ENCODE results near the gene ZNF827. TPM values are rescaled to one million over a fixed set of nuclear protein-coding genes. Genes with fewer than 3 reads are reported as not detected.

Gene ZNF827
- total RNA-seq, 2 donors from 2014 or later: 5.4 to 13.8 TPM

DNA sequence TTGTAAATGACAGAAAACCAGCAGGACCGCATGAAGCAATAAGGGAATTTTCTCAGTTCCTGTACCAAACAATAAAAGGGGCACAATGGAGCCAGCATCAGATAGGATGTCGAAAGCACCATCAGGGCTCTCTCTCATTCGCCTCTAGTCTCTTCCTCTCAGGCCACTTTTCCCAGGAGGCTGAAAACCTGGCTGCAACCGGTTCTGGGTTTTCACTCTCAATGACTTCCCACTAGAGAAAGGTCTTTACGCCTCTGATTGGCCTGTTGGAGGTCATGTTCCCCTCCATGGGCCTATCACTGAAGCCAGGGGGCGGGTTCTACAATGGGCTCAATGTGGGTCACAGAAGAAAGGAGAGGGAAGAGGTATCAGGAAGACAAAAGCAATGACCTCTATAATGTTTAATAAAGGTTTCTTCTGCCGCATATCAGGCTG is 29.3 kb downstream of the ZNF827 start:
- Histone ChIP-seq H3K27ac (peak overlapping the region; percentile 59 to 71 (median 69)), H3K27me3 (no peaks in the 10 kb centered on the region), H3K4me3 (no peak overlapping the region), H3K9me3 (no peaks in the 10 kb centered on the region), H3K36me3 (replicated peaks in 1 of 2; ENCODE audit: insufficient read depth in 1 of 2, low read depth in 2 of 2) (no peaks in the 10 kb centered on the region), H3K4me1 (peaks cover 19% of the 10 kb centered on the region)
- 59 to 61% methylated on average over 7 of the region's 7 CpGs for WGBS, 2 donors
- ATAC-seq (peak; percentile 97), DNase-seq (peak; percentile 56 to 73 (median 70))
- peak in 2 of 3 donors; percentile 24 to 26 for TF ChIP-seq POLR2A (IDR thresholded peaks at IDR 0.05)
- TF ChIP-seq, protein P1, sequence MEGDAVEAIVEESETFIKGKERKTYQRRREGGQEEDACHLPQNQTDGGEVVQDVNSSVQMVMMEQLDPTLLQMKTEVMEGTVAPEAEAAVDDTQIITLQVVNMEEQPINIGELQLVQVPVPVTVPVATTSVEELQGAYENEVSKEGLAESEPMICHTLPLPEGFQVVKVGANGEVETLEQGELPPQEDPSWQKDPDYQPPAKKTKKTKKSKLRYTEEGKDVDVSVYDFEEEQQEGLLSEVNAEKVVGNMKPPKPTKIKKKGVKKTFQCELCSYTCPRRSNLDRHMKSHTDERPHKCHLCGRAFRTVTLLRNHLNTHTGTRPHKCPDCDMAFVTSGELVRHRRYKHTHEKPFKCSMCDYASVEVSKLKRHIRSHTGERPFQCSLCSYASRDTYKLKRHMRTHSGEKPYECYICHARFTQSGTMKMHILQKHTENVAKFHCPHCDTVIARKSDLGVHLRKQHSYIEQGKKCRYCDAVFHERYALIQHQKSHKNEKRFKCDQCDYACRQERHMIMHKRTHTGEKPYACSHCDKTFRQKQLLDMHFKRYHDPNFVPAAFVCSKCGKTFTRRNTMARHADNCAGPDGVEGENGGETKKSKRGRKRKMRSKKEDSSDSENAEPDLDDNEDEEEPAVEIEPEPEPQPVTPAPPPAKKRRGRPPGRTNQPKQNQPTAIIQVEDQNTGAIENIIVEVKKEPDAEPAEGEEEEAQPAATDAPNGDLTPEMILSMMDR (IDR thresholded peaks at IDR 0.05): no peak
- intact Hi-C loops (cut with DNase I): no loop called here

DNA sequence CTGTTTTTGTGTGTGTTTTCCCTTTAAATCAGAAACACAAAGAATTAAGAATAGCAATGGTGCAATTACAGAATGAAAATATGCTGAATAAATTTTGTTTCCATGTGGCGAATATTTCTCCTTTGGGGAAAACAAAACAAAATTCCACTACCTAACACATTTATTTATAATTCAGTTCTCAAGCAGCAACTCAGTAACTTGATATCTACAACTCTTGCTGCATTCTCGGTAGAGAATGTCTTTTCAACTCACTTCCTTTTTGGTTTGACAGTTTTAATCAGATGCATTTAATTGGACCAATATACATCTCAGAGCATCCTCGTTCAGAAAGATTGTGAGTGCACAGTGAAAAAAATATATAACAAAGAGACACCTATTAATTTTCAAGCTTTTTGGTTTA is 30.8 kb downstream of the ZNF827 start:
- H3K4me1 ChIP-seq: peaks cover 9% of the 10 kb centered on the region
- no peak for DNase-seq
- 60 to 63% methylated on average over 3 of the region's 3 CpGs for WGBS, 2 donors

DNA sequence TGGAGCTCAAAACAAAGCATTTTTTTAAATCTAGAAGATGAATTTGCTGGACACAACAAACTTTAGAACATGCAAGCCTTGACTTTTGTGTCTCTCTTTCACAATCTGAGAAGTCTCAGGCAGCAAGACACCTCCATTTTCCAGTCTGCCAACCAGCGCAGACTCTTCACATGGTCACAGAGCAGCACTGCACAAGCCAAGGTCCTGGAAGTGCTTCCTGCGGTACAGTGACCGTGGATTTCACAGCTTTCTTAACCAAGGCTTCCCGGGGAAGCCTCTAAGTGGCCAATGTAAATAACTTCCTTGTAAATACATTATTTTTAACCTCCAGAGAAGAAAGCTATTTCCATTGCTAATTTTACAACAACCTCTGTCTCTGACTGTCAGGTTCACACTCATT is 31.2 kb downstream of the ZNF827 start:
- Histone ChIP-seq H3K27me3 (no peaks in the 10 kb centered on the region), H3K4me3 (no peak overlapping the region), H3K9me3 (no peaks in the 10 kb centered on the region), H3K27ac (no peak overlapping the region), H3K36me3 (replicated peaks in 1 of 2; ENCODE audit: insufficient read depth in 1 of 2, low read depth in 2 of 2) (peaks cover 0 to under 1% of the 10 kb centered on the region in 2 donors), H3K4me1 (peaks cover 9% of the 10 kb centered on the region)
- TF ChIP-seq POLR2A (IDR thresholded peaks at IDR 0.05): no peak
- TF ChIP-seq, protein P1 (IDR thresholded peaks at IDR 0.05): no peak
- DNase-seq (no peak), ATAC-seq (no peak)
- 56 to 63% methylated on average over 4 of the region's 4 CpGs for WGBS, 2 donors
- intact Hi-C loops (cut with DNase I): no loop called here

More for the DNA sequence above, 30.8 kb downstream of the ZNF827 start:
- H3K9me3 ChIP-seq: no peaks in the 10 kb centered on the region
- no peaks in the 10 kb centered on the region for H3K27me3 ChIP-seq
- intact Hi-C loops (cut with DNase I): no loop called here
- no peaks in the 10 kb centered on the region for H3K36me3 ChIP-seq (replicated peaks in 1 of 2; ENCODE audit: insufficient read depth in 1 of 2, low read depth in 2 of 2)
- TF ChIP-seq, protein P1 (IDR thresholded peaks at IDR 0.05): no peak
- no peak for TF ChIP-seq POLR2A (IDR thresholded peaks at IDR 0.05)
- no peak for ATAC-seq
- no peak overlapping the region for H3K4me3 ChIP-seq
- H3K27ac ChIP-seq: no peak overlapping the region

DNA sequence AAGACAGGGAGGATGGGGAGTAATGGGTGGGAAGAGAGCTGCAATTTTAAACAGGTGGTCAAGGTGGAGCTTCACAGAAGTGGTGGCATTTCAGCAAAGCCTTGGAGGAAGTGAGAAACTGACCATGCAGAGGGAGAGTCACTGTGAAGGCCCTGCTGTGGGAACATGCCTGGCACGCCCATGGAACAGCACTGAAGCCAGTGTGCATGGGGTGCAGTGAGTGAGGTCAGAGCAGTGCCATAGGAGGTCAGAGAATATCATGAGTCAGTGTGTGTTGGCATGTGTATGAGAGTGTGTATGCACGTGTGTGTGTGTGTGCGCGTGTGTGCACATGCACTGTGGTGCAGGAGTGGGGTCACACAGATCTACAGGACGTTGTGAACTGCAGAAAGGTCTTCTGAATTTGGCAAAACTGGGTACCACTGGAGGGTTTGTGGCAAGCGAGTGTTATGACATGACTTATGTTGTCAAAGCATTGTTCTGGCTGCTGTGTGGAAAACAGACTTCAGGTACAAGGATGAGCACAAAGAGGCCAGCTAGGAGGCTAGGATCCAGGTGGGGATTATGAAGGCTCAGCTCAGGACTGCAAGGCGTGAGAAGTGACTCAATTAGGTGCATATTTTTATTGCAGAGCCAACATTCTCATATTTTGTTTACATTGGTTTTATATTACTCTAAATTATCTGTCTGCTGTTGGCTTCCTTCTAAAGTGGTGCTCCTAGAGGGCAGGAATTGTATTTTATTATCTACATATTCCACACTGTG is 34.0 kb downstream of the ZNF827 start:
- ATAC-seq (no peak), DNase-seq (no peak)
- 88 to 91% methylated on average over 7 of the region's 7 CpGs for WGBS, 2 donors
- H3K9me3 ChIP-seq: no peaks in the 10 kb centered on the region
- H3K4me1 ChIP-seq: peaks cover 18% of the 10 kb centered on the region
- intact Hi-C loops (cut with DNase I): no loop called here
- H3K4me3 ChIP-seq: no peak overlapping the region
- peaks cover 0 to 3% of the 10 kb centered on the region in 2 donors for H3K36me3 ChIP-seq (replicated peaks in 1 of 2; ENCODE audit: insufficient read depth in 1 of 2, low read depth in 2 of 2)
- TF ChIP-seq, protein P1 (IDR thresholded peaks at IDR 0.05): no peak
- TF ChIP-seq POLR2A (IDR thresholded peaks at IDR 0.05): no peak
- no peaks in the 10 kb centered on the region for H3K27me3 ChIP-seq
- no peak overlapping the region for H3K27ac ChIP-seq

DNA sequence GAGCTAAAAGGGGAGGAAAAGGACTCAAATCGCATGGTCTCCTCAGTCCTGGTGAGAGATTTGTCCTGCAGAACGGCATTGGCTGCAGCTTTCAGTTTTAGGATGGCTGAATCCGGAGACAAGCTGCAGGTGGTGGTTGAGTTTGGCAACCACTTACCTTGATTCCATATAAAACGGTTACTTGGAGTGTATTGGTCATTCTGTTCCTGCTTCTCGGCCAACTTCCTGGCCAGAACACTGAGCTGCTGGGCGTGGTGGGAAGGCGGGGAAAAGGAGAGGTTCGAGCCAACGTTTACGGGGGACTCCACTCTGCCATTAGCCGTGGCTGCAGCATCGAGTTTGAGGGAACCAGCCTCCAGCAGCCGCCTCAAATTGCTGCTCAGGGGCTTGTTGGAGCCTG is 36.1 kb downstream of the ZNF827 start:
- ATAC-seq: no peak

More for the DNA sequence above, 36.1 kb downstream of the ZNF827 start:
- H3K27me3 ChIP-seq: no peaks in the 10 kb centered on the region
- no peak overlapping the region for H3K27ac ChIP-seq
- WGBS, 2 donors: 88 to 94% methylated on average over 10 to 13 of the region's 13 CpGs
- H3K4me3 ChIP-seq: no peak overlapping the region
- DNase-seq: no peak
- H3K9me3 ChIP-seq: no peaks in the 10 kb centered on the region
- H3K36me3 ChIP-seq (replicated peaks in 1 of 2; ENCODE audit: insufficient read depth in 1 of 2, low read depth in 2 of 2): peaks cover 0 to 3% of the 10 kb centered on the region in 2 donors
- TF ChIP-seq POLR2A (IDR thresholded peaks at IDR 0.05): no peak
- TF ChIP-seq, protein P1 (IDR thresholded peaks at IDR 0.05): no peak
- H3K4me1 ChIP-seq: peaks cover 18% of the 10 kb centered on the region
- intact Hi-C loops (cut with DNase I): no loop called here
